GM10248 (cell line): ENCODE data around the gene CLBA1.

Experiments used
- CTCF ChIA-PET: fragments of 300-600 bp; sonication (Branson Sonifier 250); formaldehyde crosslinking; extraction: SDS; loops from one replicate; lab custom pipeline; 2021; ENCODE audit warnings: antibody characterized with exemption; lab: Yijun Ruan, JAX
- POLR2A ChIA-PET: fragments of 350-650 bp; sonication (Branson Sonifier 250); formaldehyde crosslinking; extraction: SDS; loops from one replicate; lab custom pipeline; 2020; ENCODE audit warnings: antibody characterized with exemption; lab: Yijun Ruan, JAX
- DNase-seq: peaks from one replicate; pipeline ENCODE4 v3.0.0; 2012; ENCODE audit errors: extremely low spot score
- CTCF ChIP-seq: IDR thresholded peaks from 2 replicates; pipeline ENCODE4 v1.5.1; 2012; ENCODE audit warnings: mild to moderate bottlenecking, low read depth; ENCODE audit errors: extremely low read depth, missing control alignments, control extremely low read depth

The CLBA1 gene

GRCh38 chr14:104985675-104986486 is at the start of gene CLBA1:
CLBA1 (plus strand) TSS chr14:104985788; CDS start chr14:104986432, 644 bp downstream.
- peak; percentile 100 for DNase-seq
- CTCF ChIA-PET, result interaction anchor here (5.7 kb wide), 1 partner anchor 60 kb away, joined by 54 read pairs; no protein-coding TSS in a partner anchor
- POLR2A ChIA-PET, result no interaction called here
- no peak for TF ChIP-seq CTCF

GRCh38 chr14:104935955-104936354 is 49.6 kb upstream of the CLBA1 start:
- ChIA-PET CTCF (interaction anchor here (0.9 to 4.4 kb wide), 8 partner anchors 10 to 110 kb away, joined by 3 to 18 read pairs (median 6); partner anchors contain the start of gene PLD4), POLR2A (no interaction called here)
- peak; percentile 9 for DNase-seq
- no peak for TF ChIP-seq CTCF

GRCh38 chr14:104936361-104937155 is 49.0 kb upstream of the CLBA1 start:
- ChIA-PET CTCF (interaction anchor here (0.9 to 4.4 kb wide), 6 partner anchors 10 to 109 kb away, joined by 3 to 18 read pairs (median 6); no protein-coding TSS in a partner anchor), POLR2A (interaction anchor here (0.6 kb wide), 1 partner anchor 16 kb away, joined by 4 read pairs; no protein-coding TSS in a partner anchor)
- peak; percentile 18 for DNase-seq
- TF ChIP-seq CTCF, result no peak

GRCh38 chr14:104937161-104937560 is 48.4 kb upstream of the CLBA1 start:
- CTCF ChIA-PET, result interaction anchor here (1.7 to 4.4 kb wide), 3 partner anchors 11 to 108 kb away, joined by 7 to 18 read pairs (median 15); no protein-coding TSS in a partner anchor
- TF ChIP-seq CTCF, result no peak
- DNase-seq, result peak; percentile 13
- POLR2A ChIA-PET, result interaction anchor here (0.6 kb wide), 1 partner anchor 16 kb away, joined by 4 read pairs; no protein-coding TSS in a partner anchor

GRCh38 chr14:104937694-104938365 is 47.8 kb upstream of the CLBA1 start:
- ChIA-PET CTCF (interaction anchor here (1.7 to 4.4 kb wide), 4 partner anchors 12 to 108 kb away, joined by 3 to 18 read pairs (median 11); partner anchors contain the start of gene PLD4), POLR2A (no interaction called here)
- no peak for TF ChIP-seq CTCF
- DNase-seq, result no peak
